GM19240 (cell line): ENCODE measurements around the gene ELN.
"Not testable (repeated sequence)": the region's sequence is repeated elsewhere in the genome, so short reads cannot be mapped to it uniquely, and the experiment has no call there.

Experiments used
- DNase-seq: peaks from one replicate; pipeline ENCODE4 v3.0.0; 2011; ENCODE audit warnings: low spot score; ENCODE audit not compliant: insufficient read length

Gene ELN

GRCh38 chr7:74040791-74041520 lies 13.0 kb downstream of the ELN start:
- no peak for DNase-seq

GRCh38 chr7:74042746-74043522 lies 15.0 kb downstream of the ELN start:
- DNase-seq = no peak

- no peak for DNase-seq
Measured at GRCh38 chr7:74043523-74043951, 15.6 kb downstream of the ELN start.

- no peak for DNase-seq
Measured at GRCh38 chr7:74044366-74045350, 16.7 kb downstream of the ELN start.

GRCh38 chr7:74046581-74046980 lies 18.6 kb downstream of the ELN start:
- DNase-seq = not testable (repeated sequence)

- DNase-seq = no peak
Measured at GRCh38 chr7:74047804-74048380, 19.9 kb downstream of the ELN start.

GRCh38 chr7:74048999-74049599 lies 21.1 kb downstream of the ELN start:
- no peak for DNase-seq

- no peak for DNase-seq
Measured at GRCh38 chr7:74049997-74050798, 22.2 kb downstream of the ELN start.

- DNase-seq = no peak
Measured at GRCh38 chr7:74051193-74051592, 23.2 kb downstream of the ELN start.

- DNase-seq = no peak
Measured at GRCh38 chr7:74051629-74052410, 23.8 kb downstream of the ELN start.

GRCh38 chr7:74052628-74053027 lies 24.7 kb downstream of the ELN start:
- DNase-seq = no peak

- no peak for DNase-seq
Measured at GRCh38 chr7:74053589-74054186, 25.7 kb downstream of the ELN start.

- no peak for DNase-seq
Measured at GRCh38 chr7:74056096-74056915, 28.3 kb downstream of the ELN start.

GRCh38 chr7:74057216-74057925 lies 29.4 kb downstream of the ELN start:
- no peak for DNase-seq

- no peak for DNase-seq
Measured at GRCh38 chr7:74057987-74058386, 30.0 kb downstream of the ELN start.

- DNase-seq = no peak
Measured at GRCh38 chr7:74058486-74058885, 30.5 kb downstream of the ELN start.

- no peak for DNase-seq
Measured at GRCh38 chr7:74059037-74059436, 31.1 kb downstream of the ELN start.
